ENCODE measurements around the gene SMIM22. TPM values are rescaled to one million over a fixed set of nuclear protein-coding genes. Genes with fewer than 3 reads are reported as not detected.

The SMIM22 gene
- total RNA-seq, 1 experiment from 2014 or later, result not detected

DNA sequence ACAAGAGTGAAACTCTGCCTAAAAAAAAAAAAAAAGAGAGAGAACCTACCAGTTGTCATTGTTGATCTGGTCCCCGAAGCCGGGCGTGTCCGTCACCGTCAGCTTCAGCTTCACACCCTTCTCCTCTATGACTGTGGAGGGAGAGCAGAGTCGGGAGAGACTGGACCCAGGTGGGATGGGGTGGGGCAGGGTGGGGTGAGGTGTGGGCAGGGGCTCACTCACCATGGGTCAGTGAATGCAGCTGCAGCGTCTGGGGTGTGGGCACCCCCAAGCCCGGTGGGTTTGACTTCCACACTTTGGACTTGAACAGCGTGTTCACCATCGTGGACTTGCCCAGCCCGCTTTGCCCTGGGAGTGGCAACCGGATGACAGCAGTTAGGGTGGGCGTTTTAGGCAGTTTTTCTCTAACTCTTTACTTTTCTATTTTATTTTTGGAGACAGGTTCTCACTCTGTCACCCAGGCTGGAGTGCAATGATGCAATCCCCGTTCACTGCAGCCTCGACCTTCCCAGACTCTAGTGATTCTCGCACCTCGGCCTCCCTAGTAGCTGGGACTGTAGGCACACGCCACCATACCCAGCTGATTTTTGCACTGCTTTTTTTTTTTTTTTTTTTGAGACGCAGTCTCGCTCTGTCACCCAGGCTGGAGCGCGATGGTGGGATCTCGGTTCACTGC is 9.3 kb upstream of the SMIM22 start:
- Histone ChIP-seq H3K27ac (ENCODE audit: low read length) (no peak overlapping the region), H2AFZ (ENCODE audit: low read length) (no peak overlapping the region), H3K4me2 (ENCODE audit: low read depth, low read length, poor library complexity, severe bottlenecking) (no peak overlapping the region), H4K20me1 (ENCODE audit: insufficient read depth, low read depth, low read length) (no peaks in the 10 kb centered on the region), H3K79me2 (ENCODE audit: low read length) (no peaks in the 10 kb centered on the region), H3K9me3 (ENCODE audit: low read length) (no peaks in the 10 kb centered on the region), H3K9me2 (replicated peaks; ENCODE audit: insufficient read depth, low read length) (no peaks in the 10 kb centered on the region), H3K4me3 (ENCODE audit: low read length) (no peak overlapping the region), H3K4me1 (ENCODE audit: low read length) (no peaks in the 10 kb centered on the region), H3K36me3 (ENCODE audit: insufficient read depth, low read length) (no peaks in the 10 kb centered on the region), H3K9ac (ENCODE audit: low read length) (no peak overlapping the region), H3K27me3 (ENCODE audit: low read length) (no peaks in the 10 kb centered on the region)
- DNase-seq, result no peak

DNA sequence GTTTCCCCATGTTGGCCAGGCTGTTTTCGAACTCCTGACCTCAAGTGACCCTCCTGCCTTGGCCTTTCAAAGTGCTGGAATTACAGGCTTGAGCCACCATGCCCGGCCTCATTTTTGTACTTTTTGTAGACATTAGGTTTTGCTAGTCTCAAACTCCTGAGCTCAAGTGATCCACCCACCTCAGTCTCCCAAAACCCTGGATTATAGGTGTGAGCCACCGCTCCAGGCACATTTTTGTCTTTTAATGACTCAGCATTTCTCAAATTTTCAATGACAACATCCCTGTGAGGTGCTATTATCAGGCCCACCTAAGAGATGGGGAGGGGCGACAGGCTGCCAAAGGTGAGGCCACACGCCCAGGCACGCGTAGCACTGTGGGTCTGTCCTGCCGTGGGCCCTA is 8.1 kb upstream of the SMIM22 start:
- H3K9me2 ChIP-seq (replicated peaks; ENCODE audit: insufficient read depth, low read length), result no peaks in the 10 kb centered on the region
- H3K36me3 ChIP-seq (ENCODE audit: insufficient read depth, low read length), result no peaks in the 10 kb centered on the region
- no peaks in the 10 kb centered on the region for H3K9me3 ChIP-seq (ENCODE audit: low read length)
- no peak overlapping the region for H3K9ac ChIP-seq (ENCODE audit: low read length)
- H3K4me2 ChIP-seq (ENCODE audit: low read depth, low read length, poor library complexity, severe bottlenecking), result no peak overlapping the region
- no peaks in the 10 kb centered on the region for H3K79me2 ChIP-seq (ENCODE audit: low read length)
- no peak overlapping the region for H3K4me3 ChIP-seq (ENCODE audit: low read length)
- no peak overlapping the region for H3K27ac ChIP-seq (ENCODE audit: low read length)
- DNase-seq, result no peak
- H4K20me1 ChIP-seq (ENCODE audit: insufficient read depth, low read depth, low read length), result no peaks in the 10 kb centered on the region
- no peaks in the 10 kb centered on the region for H3K27me3 ChIP-seq (ENCODE audit: low read length)
- H3K4me1 ChIP-seq (ENCODE audit: low read length), result no peaks in the 10 kb centered on the region
- no peak overlapping the region for H2AFZ ChIP-seq (ENCODE audit: low read length)

DNA sequence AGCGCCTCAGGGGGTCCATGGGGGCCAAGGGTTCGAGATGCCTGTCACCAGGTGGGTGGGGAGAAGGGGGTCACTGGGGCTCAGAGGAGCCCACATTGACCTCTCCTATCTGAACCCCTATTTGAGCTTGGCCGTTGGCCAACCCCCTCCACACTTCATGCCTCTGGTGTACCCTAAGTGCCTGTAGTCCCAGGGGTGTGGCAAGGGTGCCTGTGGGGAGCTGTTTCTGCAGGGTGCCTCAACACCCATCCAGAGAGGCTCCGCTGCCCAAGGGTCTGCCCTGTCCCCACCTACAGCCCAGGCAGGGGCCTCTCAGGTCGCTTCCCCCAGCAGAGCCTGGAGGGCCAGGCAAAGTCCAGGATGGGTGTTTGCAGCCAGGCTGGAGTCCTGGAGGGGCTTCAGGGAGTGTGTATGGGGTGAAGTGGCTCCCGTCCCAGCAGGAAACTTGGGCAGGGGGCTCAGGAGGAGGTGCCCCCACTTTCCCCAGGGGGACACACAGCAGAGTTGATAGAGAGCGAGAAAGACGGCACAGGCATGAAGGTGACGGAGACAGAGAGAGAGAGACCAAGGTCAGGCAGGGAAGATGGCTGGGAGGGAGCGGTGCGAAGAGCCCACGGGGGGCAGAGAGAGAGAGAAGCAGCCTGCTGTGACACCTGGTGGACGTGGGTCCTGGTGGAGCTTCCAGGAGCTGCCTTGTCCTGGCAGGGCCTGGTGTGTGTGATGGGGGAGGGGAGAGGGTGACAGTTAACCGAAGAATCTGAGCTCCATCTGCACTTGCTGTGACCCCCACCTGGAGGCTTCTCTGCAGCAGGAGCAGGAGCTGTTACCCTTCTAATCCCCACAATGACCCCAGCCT is 7.3 kb upstream of the SMIM22 start, which contains the start of gene SEPTIN12:
SEPTIN12 (minus strand) TSS at position 719 of the 856 bp plus-strand sequence; CDS start at position 19, 700 bp downstream.
- no peaks in the 10 kb centered on the region for H3K9me3 ChIP-seq (ENCODE audit: low read length)
- no peaks in the 10 kb centered on the region for H3K9me2 ChIP-seq (replicated peaks; ENCODE audit: insufficient read depth, low read length)
- H4K20me1 ChIP-seq (ENCODE audit: insufficient read depth, low read depth, low read length), result no peaks in the 10 kb centered on the region
- H3K4me1 ChIP-seq (ENCODE audit: low read length), result no peaks in the 10 kb centered on the region
- no peaks in the 10 kb centered on the region for H3K27me3 ChIP-seq (ENCODE audit: low read length)
- no peak within 1 kb of the TSS for H3K4me3 ChIP-seq (ENCODE audit: low read length)
- no peak within 1 kb of the TSS for H3K9ac ChIP-seq (ENCODE audit: low read length)
- no peak within 1 kb of the TSS for H3K4me2 ChIP-seq (ENCODE audit: low read depth, low read length, poor library complexity, severe bottlenecking)
- H2AFZ ChIP-seq (ENCODE audit: low read length), result no peak within 1 kb of the TSS
- no peaks in the 10 kb centered on the region for H3K79me2 ChIP-seq (ENCODE audit: low read length)
- H3K27ac ChIP-seq (ENCODE audit: low read length), result no peak within 1 kb of the TSS
- no peak for DNase-seq
- H3K36me3 ChIP-seq (ENCODE audit: insufficient read depth, low read length), result no peaks in the 10 kb centered on the region

DNA sequence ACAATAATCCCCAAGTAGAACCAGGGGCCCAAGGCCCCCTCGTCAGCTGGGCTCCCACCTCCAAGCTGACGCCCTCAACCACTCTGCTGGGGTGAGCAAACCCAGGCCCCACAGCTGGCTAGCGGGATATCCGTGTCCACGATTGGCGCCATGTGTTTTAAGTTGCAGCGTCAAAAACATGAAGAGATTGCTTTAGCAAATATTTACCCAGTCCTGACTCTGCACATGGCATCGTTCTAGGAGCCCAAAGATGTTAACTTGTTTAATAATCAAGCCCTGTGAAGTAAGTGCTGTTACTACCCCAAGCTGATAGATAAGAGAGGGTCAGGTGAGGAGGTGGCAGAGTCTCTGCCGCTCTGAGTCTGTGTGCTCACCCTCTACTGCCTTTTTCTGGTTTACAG is 6.7 kb upstream of the SMIM22 start:
- H3K27ac ChIP-seq (ENCODE audit: low read length), result no peak overlapping the region
- no peak overlapping the region for H3K9ac ChIP-seq (ENCODE audit: low read length)
- H3K36me3 ChIP-seq (ENCODE audit: insufficient read depth, low read length), result no peaks in the 10 kb centered on the region
- H3K27me3 ChIP-seq (ENCODE audit: low read length), result no peaks in the 10 kb centered on the region
- no peaks in the 10 kb centered on the region for H3K4me1 ChIP-seq (ENCODE audit: low read length)
- H2AFZ ChIP-seq (ENCODE audit: low read length), result no peak overlapping the region
- H3K9me3 ChIP-seq (ENCODE audit: low read length), result no peaks in the 10 kb centered on the region
- no peaks in the 10 kb centered on the region for H4K20me1 ChIP-seq (ENCODE audit: insufficient read depth, low read depth, low read length)
- no peak overlapping the region for H3K4me3 ChIP-seq (ENCODE audit: low read length)
- no peaks in the 10 kb centered on the region for H3K9me2 ChIP-seq (replicated peaks; ENCODE audit: insufficient read depth, low read length)
- no peak for DNase-seq
- H3K79me2 ChIP-seq (ENCODE audit: low read length), result no peaks in the 10 kb centered on the region
- H3K4me2 ChIP-seq (ENCODE audit: low read depth, low read length, poor library complexity, severe bottlenecking), result no peak overlapping the region

DNA sequence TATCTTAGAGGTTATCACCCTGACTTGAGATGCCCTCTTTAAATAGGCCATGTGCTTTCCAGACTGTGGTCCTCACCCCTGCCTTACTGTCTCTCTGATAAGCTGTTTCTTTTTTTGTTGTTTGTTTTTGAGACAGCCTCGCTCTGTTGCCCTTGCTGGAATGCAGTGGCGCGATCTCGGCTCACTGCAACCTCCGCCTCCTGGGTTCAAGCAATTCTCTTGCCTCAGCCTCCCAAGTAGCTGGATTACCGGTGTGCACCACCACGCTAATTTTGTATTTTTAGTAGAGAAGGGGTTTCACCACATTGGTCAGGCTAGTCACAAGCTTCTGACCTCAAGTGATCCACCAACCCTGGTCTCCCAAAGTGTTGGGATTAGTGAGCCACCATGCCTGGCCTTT is 6.3 kb upstream of the SMIM22 start:
- no peak overlapping the region for H3K4me2 ChIP-seq (ENCODE audit: low read depth, low read length, poor library complexity, severe bottlenecking)
- H3K79me2 ChIP-seq (ENCODE audit: low read length), result no peaks in the 10 kb centered on the region
- H3K4me1 ChIP-seq (ENCODE audit: low read length), result no peaks in the 10 kb centered on the region
- H2AFZ ChIP-seq (ENCODE audit: low read length), result no peak overlapping the region
- no peak overlapping the region for H3K4me3 ChIP-seq (ENCODE audit: low read length)
- DNase-seq, result no peak
- no peaks in the 10 kb centered on the region for H3K9me3 ChIP-seq (ENCODE audit: low read length)
- H4K20me1 ChIP-seq (ENCODE audit: insufficient read depth, low read depth, low read length), result no peaks in the 10 kb centered on the region
- no peaks in the 10 kb centered on the region for H3K27me3 ChIP-seq (ENCODE audit: low read length)
- no peak overlapping the region for H3K27ac ChIP-seq (ENCODE audit: low read length)
- H3K36me3 ChIP-seq (ENCODE audit: insufficient read depth, low read length), result no peaks in the 10 kb centered on the region
- no peak overlapping the region for H3K9ac ChIP-seq (ENCODE audit: low read length)
- no peaks in the 10 kb centered on the region for H3K9me2 ChIP-seq (replicated peaks; ENCODE audit: insufficient read depth, low read length)

DNA sequence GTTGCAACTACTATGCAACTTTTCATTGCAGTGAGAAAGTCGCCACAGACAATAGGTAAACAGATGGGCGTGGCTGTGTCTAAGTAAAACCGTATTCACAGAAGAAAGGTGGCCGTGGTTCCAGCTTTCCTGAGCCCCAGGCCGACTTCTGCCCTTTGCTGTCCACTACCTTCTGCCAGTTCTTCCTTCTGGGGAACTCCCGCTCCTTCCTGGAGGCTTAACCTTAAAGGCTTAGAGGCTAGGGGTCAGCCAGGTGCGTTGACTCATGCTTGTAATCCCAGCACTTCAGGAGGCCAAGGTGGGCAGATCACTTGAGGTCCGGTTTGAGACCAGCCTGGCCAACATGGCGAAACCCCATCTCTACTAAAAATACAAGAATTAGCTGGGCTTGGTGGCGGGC is 4.9 kb upstream of the SMIM22 start:
- Histone ChIP-seq H3K79me2 (ENCODE audit: low read length) (no peaks in the 10 kb centered on the region), H3K27me3 (ENCODE audit: low read length) (no peaks in the 10 kb centered on the region), H3K27ac (ENCODE audit: low read length) (no peak overlapping the region), H3K36me3 (ENCODE audit: insufficient read depth, low read length) (no peaks in the 10 kb centered on the region), H3K4me1 (ENCODE audit: low read length) (no peaks in the 10 kb centered on the region), H3K9ac (ENCODE audit: low read length) (no peak overlapping the region), H3K4me2 (ENCODE audit: low read depth, low read length, poor library complexity, severe bottlenecking) (no peak overlapping the region), H3K9me3 (ENCODE audit: low read length) (no peaks in the 10 kb centered on the region), H4K20me1 (ENCODE audit: insufficient read depth, low read depth, low read length) (no peaks in the 10 kb centered on the region), H3K4me3 (ENCODE audit: low read length) (no peak overlapping the region), H3K9me2 (replicated peaks; ENCODE audit: insufficient read depth, low read length) (no peaks in the 10 kb centered on the region), H2AFZ (ENCODE audit: low read length) (no peak overlapping the region)
- no peak for DNase-seq

DNA sequence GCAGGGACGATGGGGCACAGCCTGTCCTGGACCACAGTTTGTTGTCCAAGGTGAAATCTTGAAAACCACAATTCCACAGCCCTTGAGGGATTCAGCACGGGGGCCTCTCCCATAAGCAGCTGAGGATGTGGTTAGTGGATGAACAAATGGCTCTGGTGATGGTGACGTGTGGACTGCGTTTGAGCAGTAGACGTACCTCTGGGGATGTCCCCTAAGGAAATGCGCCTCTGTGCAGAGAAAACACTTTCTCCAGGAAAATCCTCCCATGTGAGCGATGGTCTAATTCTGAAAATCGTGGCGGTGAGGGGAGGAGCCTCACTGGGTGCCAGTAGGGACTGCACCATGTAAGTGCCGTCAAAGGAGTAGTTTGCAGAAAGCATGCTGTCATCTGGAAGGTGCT is 4.3 kb upstream of the SMIM22 start:
- H3K4me2 ChIP-seq (ENCODE audit: low read depth, low read length, poor library complexity, severe bottlenecking), result no peak overlapping the region
- H3K4me1 ChIP-seq (ENCODE audit: low read length), result no peaks in the 10 kb centered on the region
- H2AFZ ChIP-seq (ENCODE audit: low read length), result no peak overlapping the region
- no peaks in the 10 kb centered on the region for H3K79me2 ChIP-seq (ENCODE audit: low read length)
- H3K27ac ChIP-seq (ENCODE audit: low read length), result no peak overlapping the region
- H3K4me3 ChIP-seq (ENCODE audit: low read length), result no peak overlapping the region
- no peaks in the 10 kb centered on the region for H3K9me3 ChIP-seq (ENCODE audit: low read length)
- no peaks in the 10 kb centered on the region for H3K36me3 ChIP-seq (ENCODE audit: insufficient read depth, low read length)
- H3K27me3 ChIP-seq (ENCODE audit: low read length), result no peaks in the 10 kb centered on the region
- H3K9ac ChIP-seq (ENCODE audit: low read length), result no peak overlapping the region
- H3K9me2 ChIP-seq (replicated peaks; ENCODE audit: insufficient read depth, low read length), result no peaks in the 10 kb centered on the region
- no peaks in the 10 kb centered on the region for H4K20me1 ChIP-seq (ENCODE audit: insufficient read depth, low read depth, low read length)
- DNase-seq, result no peak

DNA sequence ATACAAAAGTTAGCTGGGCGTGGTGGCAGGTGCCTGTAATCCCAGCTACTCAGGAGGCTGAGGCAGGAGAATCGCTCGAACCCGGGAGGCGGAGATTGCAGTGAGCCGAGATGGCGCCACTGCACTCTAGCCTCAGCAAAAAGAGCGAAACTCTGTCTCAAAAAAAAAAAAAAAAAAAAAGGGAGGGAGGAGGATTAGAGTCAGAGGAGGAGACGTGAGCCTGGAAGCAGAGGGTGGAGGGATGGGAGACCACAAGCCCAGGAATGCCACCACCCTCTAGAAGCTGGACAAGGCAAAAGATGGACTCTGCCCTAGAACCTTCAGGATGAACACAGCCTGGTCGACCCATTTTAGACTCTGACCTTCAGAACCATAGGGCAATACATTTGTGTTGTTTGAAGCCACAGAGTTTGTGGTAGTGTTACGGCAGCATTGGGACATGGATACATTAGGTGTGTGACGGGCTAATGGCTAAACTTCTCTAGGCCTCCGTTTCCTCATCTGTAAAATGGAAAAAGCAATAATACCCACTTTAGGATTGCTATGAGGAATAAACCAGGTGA is 2.1 kb upstream of the SMIM22 start:
- Histone ChIP-seq H3K9me2 (replicated peaks; ENCODE audit: insufficient read depth, low read length) (no peaks in the 10 kb centered on the region), H3K36me3 (ENCODE audit: insufficient read depth, low read length) (no peaks in the 10 kb centered on the region), H3K9ac (ENCODE audit: low read length) (no peak overlapping the region), H2AFZ (ENCODE audit: low read length) (no peak overlapping the region), H3K4me1 (ENCODE audit: low read length) (no peaks in the 10 kb centered on the region), H3K27me3 (ENCODE audit: low read length) (no peaks in the 10 kb centered on the region), H4K20me1 (ENCODE audit: insufficient read depth, low read depth, low read length) (no peaks in the 10 kb centered on the region), H3K9me3 (ENCODE audit: low read length) (no peaks in the 10 kb centered on the region), H3K4me3 (ENCODE audit: low read length) (no peak overlapping the region), H3K4me2 (ENCODE audit: low read depth, low read length, poor library complexity, severe bottlenecking) (no peak overlapping the region), H3K27ac (ENCODE audit: low read length) (no peak overlapping the region), H3K79me2 (ENCODE audit: low read length) (no peaks in the 10 kb centered on the region)
- no peak for DNase-seq
